ENCODE data around the gene RGS7BP.

GRCh38 chr5:64486163-64486562, 19.7 kb upstream of the RGS7BP start:
- TF ChIP-seq POLR2A (IDR thresholded peaks at IDR 0.05), result no peak
- no peak for TF ChIP-seq CTCF (IDR thresholded peaks at IDR 0.05)
